Activated CD8-positive, alpha-beta memory T cell treated with anti-CD3 and anti-CD28 coated beads, Interleukin-2, amount 50 U/mL, for 24 hours (primary cell): ENCODE results near the gene CPT1B.
"Not testable (repeated sequence)": the region's sequence is repeated elsewhere in the genome, so short reads cannot be mapped to it uniquely, and the experiment has no call there.

Experiments used
- DNase-seq: peaks from one replicate; pipeline ENCODE4 v3.0.0-alpha.2; 2020; ENCODE audit errors: extremely low read depth

The CPT1B gene

GRCh38 chr22:50545522-50546325 is 32.5 kb downstream of the CPT1B start, which contains the start of gene KLHDC7B:
TSS of gene KLHDC7B (plus strand) at chr22:50545899. CDS start at chr22:50546244, 345 bp downstream.
- DNase-seq: no peak

- DNase-seq: no peak
Observed at GRCh38 chr22:50544746-50545253, 33.4 kb downstream of the CPT1B start.

- DNase-seq: no peak
Observed at GRCh38 chr22:50544078-50544745, 34.0 kb downstream of the CPT1B start.

GRCh38 chr22:50542416-50542927 is 35.8 kb downstream of the CPT1B start:
- no peak for DNase-seq

- DNase-seq: not testable (repeated sequence)
Observed at GRCh38 chr22:50541667-50542026, 36.6 kb downstream of the CPT1B start.

GRCh38 chr22:50540381-50540780 is 37.8 kb downstream of the CPT1B start:
- no peak for DNase-seq

- DNase-seq: no peak
Observed at GRCh38 chr22:50537765-50538164, 40.5 kb downstream of the CPT1B start.

GRCh38 chr22:50536226-50536625 is 42.0 kb downstream of the CPT1B start:
- DNase-seq: no peak

GRCh38 chr22:50535113-50535512 is 43.1 kb downstream of the CPT1B start:
- DNase-seq: no peak

- DNase-seq: not testable (repeated sequence)
Observed at GRCh38 chr22:50533856-50534711, 44.1 kb downstream of the CPT1B start.

- DNase-seq: no peak
Observed at GRCh38 chr22:50532824-50533796, 45.1 kb downstream of the CPT1B start.

- no peak for DNase-seq
Observed at GRCh38 chr22:50531962-50532674, 46.1 kb downstream of the CPT1B start.

GRCh38 chr22:50531546-50531961 is 46.7 kb downstream of the CPT1B start:
- no peak for DNase-seq

GRCh38 chr22:50530877-50531545 is 47.2 kb downstream of the CPT1B start:
- no peak for DNase-seq

- no peak for DNase-seq
Observed at GRCh38 chr22:50530580-50530876, 47.7 kb downstream of the CPT1B start.

GRCh38 chr22:50529897-50530579 is 48.2 kb downstream of the CPT1B start, which contains the start of gene TYMP:
TSS of gene TYMP (minus strand) at chr22:50530012. CDS start at chr22:50529709, 303 bp downstream.
- no peak for DNase-seq

GRCh38 chr22:50529416-50529896 is 48.8 kb downstream of the CPT1B start:
- DNase-seq: no peak

GRCh38 chr22:50528682-50529415 is 49.4 kb downstream of the CPT1B start:
- DNase-seq: no peak
